ENCODE results near the gene RP2.

- TF ChIP-seq CTCF (conservative IDR thresholded peaks at IDR 0.05 in 1 of 2, IDR thresholded peaks at IDR 0.05 in 1 of 2; ENCODE audit: low read depth in 1 of 2, low read length in 2 of 2) (no peak), EZH2 (IDR thresholded peaks at IDR 0.05; ENCODE audit: low read length, missing control alignments) (no peak)
Measured at GRCh38 chrX:46913667-46914066, 76.8 kb downstream of the RP2 start.
